Activated CD8-positive, alpha-beta memory T cell treated with anti-CD3 and anti-CD28 coated beads, Interleukin-2, amount 50 U/mL, for 48 hours (primary cell): ENCODE measurements around the gene MSX1.
"Not testable (repeated sequence)": the region's sequence is repeated elsewhere in the genome, so short reads cannot be mapped to it uniquely, and the experiment has no call there.

ENCODE experiments used
- DNase-seq: peaks from one replicate; pipeline ENCODE4 v3.0.0-alpha.2; 2020

The MSX1 gene

GRCh38 chr4:4859325-4859798, at the start of gene MSX1:
MSX1 (plus strand) TSS chr4:4859665; CDS start chr4:4859900, 235 bp downstream.
- peak; percentile 79 for DNase-seq

GRCh38 chr4:4810092-4810774, 49.2 kb upstream of the MSX1 start:
- no peak for DNase-seq

GRCh38 chr4:4810778-4811177, 48.7 kb upstream of the MSX1 start:
- no peak for DNase-seq

- no peak for DNase-seq
Measured at GRCh38 chr4:4812145-4812794, 47.2 kb upstream of the MSX1 start.

- no peak for DNase-seq
Measured at GRCh38 chr4:4818415-4819212, 40.9 kb upstream of the MSX1 start.

- DNase-seq, result no peak
Measured at GRCh38 chr4:4819213-4819606, 40.3 kb upstream of the MSX1 start.

GRCh38 chr4:4820261-4820660, 39.2 kb upstream of the MSX1 start:
- DNase-seq, result no peak

GRCh38 chr4:4820739-4821138, 38.7 kb upstream of the MSX1 start:
- no peak for DNase-seq

- DNase-seq, result no peak
Measured at GRCh38 chr4:4821577-4821976, 37.9 kb upstream of the MSX1 start.

- DNase-seq, result not testable (repeated sequence)
Measured at GRCh38 chr4:4822286-4822685, 37.2 kb upstream of the MSX1 start.

- no peak for DNase-seq
Measured at GRCh38 chr4:4823621-4824162, 35.8 kb upstream of the MSX1 start.

- no peak for DNase-seq
Measured at GRCh38 chr4:4824232-4824631, 35.2 kb upstream of the MSX1 start.

- no peak for DNase-seq
Measured at GRCh38 chr4:4825431-4825830, 34.0 kb upstream of the MSX1 start.

GRCh38 chr4:4829837-4830236, 29.6 kb upstream of the MSX1 start:
- DNase-seq, result no peak

GRCh38 chr4:4831266-4831665, 28.2 kb upstream of the MSX1 start:
- no peak for DNase-seq

GRCh38 chr4:4831825-4832224, 27.6 kb upstream of the MSX1 start:
- no peak for DNase-seq

GRCh38 chr4:4836044-4836443, 23.4 kb upstream of the MSX1 start:
- no peak for DNase-seq

GRCh38 chr4:4837316-4837715, 22.1 kb upstream of the MSX1 start:
- no peak for DNase-seq

- DNase-seq, result no peak
Measured at GRCh38 chr4:4838051-4838935, 21.2 kb upstream of the MSX1 start.

GRCh38 chr4:4838936-4839810, 20.3 kb upstream of the MSX1 start:
- no peak for DNase-seq

- DNase-seq, result no peak
Measured at GRCh38 chr4:4840351-4840750, 19.1 kb upstream of the MSX1 start.
